HepG2 (cell line): ENCODE measurements around the gene WNT9A. TPM values are rescaled to one million over a fixed set of nuclear protein-coding genes. Genes with fewer than 3 reads are reported as not detected.

ENCODE experiments used
- BRD4 ChIP-seq: sonication (generic); formaldehyde crosslinking; IDR thresholded peaks from 2 replicates; pipeline ENCODE4 v1.4.0; 2020; ENCODE audit warnings: missing genetic modification reagents
- CCAR2 ChIP-seq: fragments of 200-400 bp; formaldehyde crosslinking; optimal IDR thresholded peaks from 2 replicates; pipeline ENCODE3; 2018; ENCODE audit warnings: low read depth, mild to moderate bottlenecking, low read length, moderate library complexity
- ELF3 ChIP-seq: IDR thresholded peaks from 2 replicates; pipeline ENCODE4 v1.6.1; 2016; ENCODE audit warnings: missing genetic modification reagents, missing compliant biosample characterization
- HCFC1 ChIP-seq: fragments of 150-350 bp; IDR thresholded peaks from 2 replicates; pipeline ENCODE4 v1.6.1; 2014; ENCODE audit warnings: low read depth, low read length
- HIC2 ChIP-seq: sonication (generic); formaldehyde crosslinking; IDR thresholded peaks from 2 replicates; pipeline ENCODE4 v1.9.0; 2022; ENCODE audit warnings: low read depth, missing genetic modification reagents
- PAXIP1 ChIP-seq: sonication (generic); formaldehyde crosslinking; conservative IDR thresholded peaks from 2 replicates; pipeline ENCODE4 v1.4.0; 2020; ENCODE audit warnings: mild to moderate bottlenecking, missing genetic modification reagents, moderate library complexity
- ZNF484 ChIP-seq: sonication (generic); formaldehyde crosslinking; IDR thresholded peaks from 2 replicates; pipeline ENCODE4 v1.5.1; 2020; ENCODE audit warnings: mild to moderate bottlenecking, low read depth, missing genetic modification reagents, borderline replicate concordance
- polyA plus RNA-seq, 8 experiments: library from polyadenylated mRNA; depleted of rRNA in 3 of 8; stranded (reverse) in 7 of 8; unstranded in 1 of 8; fragments of >200 nt; fragmentation: Illumina TruSeq in 4 of 8; extraction: Trizol in 4 of 8; gene quantifications; 2 replicates each; pipeline versions ENCODE4 v1.2.1 to v1.2.3, GENCODE V29; 2011 to 2016; ENCODE audit warnings: low read depth in 4 of 8, missing spikeins in 1 of 8, mixed read lengths in 1 of 8; ENCODE audit not compliant: insufficient read depth in 1 of 8
- total RNA-seq, 5 experiments: library from RNA; depleted of rRNA; stranded (reverse); fragments of >200 nt; fragmentation: Illumina TruSeq; extraction: Trizol; gene quantifications; 2 replicates each; pipeline ENCODE4 v1.2.3, GENCODE V29; 2016; ENCODE audit warnings: low read depth in 1 of 5

The WNT9A gene
- total and polyA plus RNA-seq, 2 of the 13 experiments (the other 11 are each of a cell fraction or from before 2014, with no cell fraction given), result 0.04 TPM; not detected in 1

- no peak for TF ChIP-seq PAXIP1
- TF ChIP-seq CCAR2, result no peak
- TF ChIP-seq ELF3 (CRISPR knock-in tag), result no peak
- no peak for TF ChIP-seq BRD4 (CRISPR knock-in tag)
- no peak for TF ChIP-seq HIC2 (CRISPR knock-in tag)
- TF ChIP-seq ZNF484, result no peak
- no peak for TF ChIP-seq HCFC1
- TF ChIP-seq, all 625 proteins: peak for 0
These were observed 3.4 kb downstream of the WNT9A start (continued) for GRCh38 chr1:227944090-227944930.
